KMS-11 (cell line): Measurements from ENCODE around the gene RIPK4.

Experiments
- H2AFZ ChIP-seq: fragments of 200-600 bp; sonication (generic); 2 replicates; pipeline ENCODE4 v1.6.1; 2016; ENCODE audit warnings: antibody characterized with exemption, mixed run types, low read depth
- H3K27ac ChIP-seq: fragments of 200-600 bp; sonication (generic); 2 replicates; pipeline ENCODE4 v1.6.1; 2016; ENCODE audit warnings: mild to moderate bottlenecking, mixed run types
- H3K27me3 ChIP-seq: fragments of 200-600 bp; sonication (generic); 2 replicates; pipeline ENCODE4 v1.6.1; 2017; ENCODE audit warnings: mild to moderate bottlenecking, low read depth, mixed run types, moderate library complexity; ENCODE audit not compliant: insufficient read depth
- H3K36me3 ChIP-seq: fragments of 200-600 bp; sonication (generic); 2 replicates; pipeline ENCODE4 v1.6.1; 2017; ENCODE audit warnings: mild to moderate bottlenecking, mixed run types; ENCODE audit not compliant: insufficient read depth
- H3K4me1 ChIP-seq: fragments of 200-600 bp; sonication (generic); 2 replicates; pipeline ENCODE4 v1.6.1; 2016; ENCODE audit warnings: mild to moderate bottlenecking, low read depth, mixed run types; ENCODE audit not compliant: poor library complexity, severe bottlenecking
- H3K4me2 ChIP-seq: fragments of 200-600 bp; sonication (generic); 2 replicates; pipeline ENCODE4 v1.7.0; 2016; ENCODE audit warnings: mild to moderate bottlenecking, mixed run types
- H3K4me3 ChIP-seq: fragments of 200-600 bp; sonication (generic); IDR thresholded peaks from 2 replicates; pipeline ENCODE4 v1.6.1; 2017; ENCODE audit warnings: low read depth, low read length, mixed read lengths; ENCODE audit not compliant: insufficient read depth
- H3K79me2 ChIP-seq: fragments of 200-600 bp; sonication (generic); 2 replicates; pipeline ENCODE4 v1.6.1; 2016; ENCODE audit warnings: low read depth, mixed run types; ENCODE audit not compliant: insufficient read depth
- H3K9ac ChIP-seq: fragments of 200-600 bp; sonication (generic); 2 replicates; pipeline ENCODE4 v1.6.1; 2016; ENCODE audit warnings: mild to moderate bottlenecking, mixed run types
- H4K20me1 ChIP-seq: fragments of 200-600 bp; sonication (generic); 2 replicates; pipeline ENCODE4 v1.6.1; 2016; ENCODE audit warnings: mild to moderate bottlenecking, mixed run types; ENCODE audit not compliant: insufficient read depth
- TF ChIP-seq, protein P1 (sequence below): fragments of 200-600 bp; sonication (generic); conservative IDR thresholded peaks from 2 replicates; pipeline ENCODE4 v1.6.1; 2017; ENCODE audit warnings: low read depth, mild to moderate bottlenecking, antibody characterized with exemption, low read length, moderate library complexity, mixed read lengths

RIPK4 gene

DNA sequence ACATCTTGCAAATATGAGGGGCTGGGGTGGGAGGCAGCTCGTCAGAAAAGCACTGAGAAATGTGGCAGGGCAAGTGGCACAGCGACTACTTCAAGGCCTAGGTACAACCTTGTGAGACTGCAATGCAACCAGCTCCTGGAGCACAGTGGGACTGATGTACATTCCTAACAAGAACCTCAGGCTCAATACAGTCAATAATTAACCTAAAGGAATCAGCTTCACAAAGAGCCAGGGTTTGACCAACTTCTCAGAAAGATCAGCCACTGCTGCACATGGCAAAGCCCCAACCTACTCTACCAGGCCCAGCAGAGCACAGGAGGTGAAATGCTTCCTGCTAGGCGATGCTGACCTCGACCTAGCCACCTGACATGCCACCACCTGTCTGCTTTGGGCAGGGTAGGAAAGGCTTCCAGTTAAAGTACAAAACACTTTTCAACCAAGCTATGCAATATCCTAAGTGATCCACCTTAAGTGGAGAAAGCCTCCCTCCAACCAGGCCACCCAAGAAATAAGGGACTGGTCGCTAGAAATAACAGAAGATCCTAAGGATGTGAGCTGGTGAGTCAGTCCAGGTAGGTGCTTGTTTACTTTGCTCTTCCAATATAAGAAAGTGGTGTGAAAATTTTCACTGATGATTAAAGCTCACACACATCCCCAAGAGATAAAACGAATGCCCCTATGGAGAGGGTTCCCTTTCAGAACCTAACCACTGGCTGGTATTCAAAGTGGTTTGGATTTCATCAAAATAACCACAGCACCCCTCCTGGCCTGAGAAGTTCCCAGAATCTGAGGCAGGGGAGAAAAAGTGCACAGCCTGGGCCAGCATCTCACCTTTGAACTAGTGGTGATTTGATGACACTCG is 2.1 kb downstream of the RIPK4 start:
- Histone ChIP-seq H3K4me3 (no peak overlapping the region), H3K4me1 (no peaks in the 10 kb centered on the region), H3K27me3 (peaks cover 36% of the 10 kb centered on the region; the same call in 1 of the 2 replicates)

DNA sequence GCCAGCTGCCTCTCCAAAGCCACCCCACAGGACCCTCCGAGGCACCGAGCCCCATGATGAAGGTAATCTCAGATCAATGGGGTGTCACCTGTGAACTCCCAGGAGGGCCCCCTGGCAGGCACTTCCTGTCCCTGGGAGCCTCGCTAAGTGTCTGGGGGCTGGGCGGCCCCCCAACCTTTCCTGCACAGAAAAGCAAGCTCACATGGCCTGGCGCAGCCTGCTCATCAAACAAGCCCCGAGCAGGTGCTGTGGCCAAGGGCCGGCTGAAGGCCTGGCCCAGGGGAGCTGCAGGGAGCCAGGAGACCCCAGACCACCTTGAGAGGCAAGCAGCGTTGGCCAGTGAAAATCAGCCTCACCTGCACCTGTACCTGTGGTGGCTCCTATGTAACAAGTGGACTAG is 2.9 kb downstream of the RIPK4 start:
- no peaks in the 10 kb centered on the region for H3K36me3 ChIP-seq
- no peak overlapping the region for H2AFZ ChIP-seq
- no peak overlapping the region for H3K4me2 ChIP-seq
- no peaks in the 10 kb centered on the region for H3K79me2 ChIP-seq
- peaks cover 36% of the 10 kb centered on the region; the same call in 1 of the 2 replicates for H3K27me3 ChIP-seq
- H3K9ac ChIP-seq = no peak overlapping the region
- no peaks in the 10 kb centered on the region for H3K4me1 ChIP-seq
- no peak overlapping the region for H3K4me3 ChIP-seq
- TF ChIP-seq, protein P1, sequence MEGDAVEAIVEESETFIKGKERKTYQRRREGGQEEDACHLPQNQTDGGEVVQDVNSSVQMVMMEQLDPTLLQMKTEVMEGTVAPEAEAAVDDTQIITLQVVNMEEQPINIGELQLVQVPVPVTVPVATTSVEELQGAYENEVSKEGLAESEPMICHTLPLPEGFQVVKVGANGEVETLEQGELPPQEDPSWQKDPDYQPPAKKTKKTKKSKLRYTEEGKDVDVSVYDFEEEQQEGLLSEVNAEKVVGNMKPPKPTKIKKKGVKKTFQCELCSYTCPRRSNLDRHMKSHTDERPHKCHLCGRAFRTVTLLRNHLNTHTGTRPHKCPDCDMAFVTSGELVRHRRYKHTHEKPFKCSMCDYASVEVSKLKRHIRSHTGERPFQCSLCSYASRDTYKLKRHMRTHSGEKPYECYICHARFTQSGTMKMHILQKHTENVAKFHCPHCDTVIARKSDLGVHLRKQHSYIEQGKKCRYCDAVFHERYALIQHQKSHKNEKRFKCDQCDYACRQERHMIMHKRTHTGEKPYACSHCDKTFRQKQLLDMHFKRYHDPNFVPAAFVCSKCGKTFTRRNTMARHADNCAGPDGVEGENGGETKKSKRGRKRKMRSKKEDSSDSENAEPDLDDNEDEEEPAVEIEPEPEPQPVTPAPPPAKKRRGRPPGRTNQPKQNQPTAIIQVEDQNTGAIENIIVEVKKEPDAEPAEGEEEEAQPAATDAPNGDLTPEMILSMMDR = no peak
- no peak overlapping the region for H3K27ac ChIP-seq
- H4K20me1 ChIP-seq = no peaks in the 10 kb centered on the region

More for the DNA sequence above, 2.1 kb downstream of the RIPK4 start:
- Histone ChIP-seq H4K20me1 (no peaks in the 10 kb centered on the region), H3K4me2 (no peak overlapping the region), H3K9ac (no peak overlapping the region), H3K27ac (no peak overlapping the region), H3K79me2 (no peaks in the 10 kb centered on the region), H2AFZ (no peak overlapping the region), H3K36me3 (no peaks in the 10 kb centered on the region)
- TF ChIP-seq, protein P1 = no peak

DNA sequence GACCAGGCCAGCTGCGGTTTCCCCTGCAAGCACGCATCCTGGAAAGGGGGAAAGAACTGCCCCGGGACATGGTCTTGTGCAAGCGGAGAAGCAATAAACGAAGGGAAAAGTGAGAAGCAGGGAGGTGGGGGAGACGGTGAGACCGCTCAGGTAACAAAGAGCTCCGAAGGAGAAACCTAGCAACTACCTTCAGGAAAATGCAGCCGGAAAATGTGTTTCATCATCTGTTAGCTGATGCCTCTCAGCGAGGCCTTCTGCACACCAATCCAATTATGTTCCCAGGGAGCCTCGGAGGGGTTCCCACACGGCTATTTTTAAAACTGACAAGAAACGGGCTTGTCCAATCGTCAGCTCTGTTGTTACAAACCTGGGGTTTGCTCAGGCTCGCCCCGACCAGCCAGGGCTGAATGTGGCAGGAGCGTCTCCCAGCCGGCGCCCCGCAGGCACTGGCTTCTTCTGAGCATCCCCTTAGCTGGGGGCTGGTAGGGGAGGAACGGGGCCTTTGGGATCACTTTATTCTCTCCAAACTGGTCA is 3.4 kb downstream of the RIPK4 start:
- no peak overlapping the region for H3K4me2 ChIP-seq
- no peak overlapping the region for H2AFZ ChIP-seq
- H3K36me3 ChIP-seq = no peaks in the 10 kb centered on the region
- no peaks in the 10 kb centered on the region for H3K79me2 ChIP-seq
- TF ChIP-seq, protein P1 = no peak
- H4K20me1 ChIP-seq = no peaks in the 10 kb centered on the region
- H3K4me1 ChIP-seq = no peaks in the 10 kb centered on the region
- H3K9ac ChIP-seq = no peak overlapping the region
- H3K27me3 ChIP-seq = peaks cover 31% of the 10 kb centered on the region; the same call in 1 of the 2 replicates
- no peak overlapping the region for H3K4me3 ChIP-seq
- H3K27ac ChIP-seq = no peak overlapping the region

DNA sequence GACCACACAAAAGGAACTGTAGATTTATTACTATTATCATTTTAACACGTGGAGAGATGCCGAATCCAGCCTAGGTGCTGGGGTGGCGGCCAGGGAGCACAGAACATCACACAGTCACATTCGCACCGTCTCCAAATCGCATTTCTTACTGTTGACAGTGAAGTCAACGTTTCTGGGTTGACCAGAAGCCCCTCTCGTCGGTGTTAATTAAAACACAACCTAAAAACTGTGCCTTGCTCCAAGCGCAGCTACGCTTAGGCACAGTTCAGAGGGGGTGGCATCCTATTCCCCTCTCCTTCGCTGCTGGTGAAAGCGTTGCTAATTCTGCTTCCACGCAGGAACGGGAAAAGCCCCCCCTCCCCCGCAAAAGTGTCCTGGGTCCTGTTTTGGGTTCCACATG is 4.1 kb downstream of the RIPK4 start:
- H4K20me1 ChIP-seq = no peaks in the 10 kb centered on the region
- TF ChIP-seq, protein P1 = no peak
- H3K27ac ChIP-seq = no peak overlapping the region

More for the DNA sequence above, 4.1 kb downstream of the RIPK4 start:
- Histone ChIP-seq H2AFZ (no peak overlapping the region), H3K4me3 (no peak overlapping the region), H3K79me2 (no peaks in the 10 kb centered on the region), H3K4me1 (no peaks in the 10 kb centered on the region), H3K9ac (no peak overlapping the region), H3K36me3 (no peaks in the 10 kb centered on the region), H3K4me2 (no peak overlapping the region), H3K27me3 (peaks cover 24% of the 10 kb centered on the region; the same call in 1 of the 2 replicates)
